Activated naive CD8-positive, alpha-beta T cell treated with anti-CD3 and anti-CD28 coated beads for 36 hours (primary cell): ENCODE data around the gene C1orf198. TPM values are rescaled to one million over a fixed set of nuclear protein-coding genes. Genes with fewer than 3 reads are reported as not detected.

ENCODE experiments used
- DNase-seq: peaks from one replicate; pipeline ENCODE4 v3.0.0; 2021
- H3K27ac Mint-ChIP-seq: one replicate; pipeline ENCODE4 v1.8.0; 2022; ENCODE audit warnings: mild to moderate bottlenecking, moderate library complexity, mixed read lengths
- H3K27me3 Mint-ChIP-seq: one replicate; pipeline ENCODE4 v1.8.0; 2022; ENCODE audit warnings: mild to moderate bottlenecking, mixed read lengths
- H3K36me3 Mint-ChIP-seq: one replicate; pipeline ENCODE4 v1.8.0; 2021; ENCODE audit warnings: mild to moderate bottlenecking, mixed read lengths
- H3K4me1 Mint-ChIP-seq: one replicate; pipeline ENCODE4 v1.8.0; 2021; ENCODE audit warnings: mixed read lengths
- H3K4me3 Mint-ChIP-seq: one replicate; pipeline ENCODE4 v1.8.0; 2022; ENCODE audit warnings: mild to moderate bottlenecking, moderate library complexity, mixed read lengths
- H3K9me3 Mint-ChIP-seq: one replicate; pipeline ENCODE4 v1.8.0; 2022; ENCODE audit warnings: mixed read lengths
- total RNA-seq, 2 experiments: library from RNA; stranded (reverse); gene quantifications; one replicate each; pipeline ENCODE4 v1.2.3, GENCODE V29; 2021

C1orf198 gene
- total RNA-seq, 2 experiments from 2014 or later = 5.8 to 6.7 TPM

DNA sequence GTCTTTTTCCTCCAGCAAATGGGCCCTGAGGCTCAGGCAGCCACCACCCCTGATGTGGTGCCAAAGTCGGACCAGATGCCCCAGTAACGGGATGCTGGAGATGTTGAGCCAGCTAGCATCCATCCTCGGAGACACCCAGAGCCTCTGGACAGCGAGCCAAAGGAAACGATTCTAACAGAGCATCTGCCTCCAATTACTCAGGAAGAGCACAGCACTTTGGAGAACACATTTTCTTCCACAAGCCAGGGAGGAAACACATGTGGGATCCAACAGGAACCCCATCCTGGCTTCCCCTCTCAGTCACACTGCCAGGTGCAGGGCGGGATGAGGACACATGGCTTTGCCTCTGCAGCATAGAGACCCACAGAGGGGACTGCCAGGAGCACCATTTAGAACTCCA, 44.9 kb downstream of the C1orf198 start:
- H3K4me1 Mint-ChIP-seq = no peaks in the 10 kb centered on the region
- no peak overlapping the region for H3K27ac Mint-ChIP-seq
- no peak overlapping the region for H3K4me3 Mint-ChIP-seq
- H3K36me3 Mint-ChIP-seq = no peaks in the 10 kb centered on the region
- DNase-seq = no peak
- no peaks in the 10 kb centered on the region for H3K9me3 Mint-ChIP-seq
- H3K27me3 Mint-ChIP-seq = no peaks in the 10 kb centered on the region

DNA sequence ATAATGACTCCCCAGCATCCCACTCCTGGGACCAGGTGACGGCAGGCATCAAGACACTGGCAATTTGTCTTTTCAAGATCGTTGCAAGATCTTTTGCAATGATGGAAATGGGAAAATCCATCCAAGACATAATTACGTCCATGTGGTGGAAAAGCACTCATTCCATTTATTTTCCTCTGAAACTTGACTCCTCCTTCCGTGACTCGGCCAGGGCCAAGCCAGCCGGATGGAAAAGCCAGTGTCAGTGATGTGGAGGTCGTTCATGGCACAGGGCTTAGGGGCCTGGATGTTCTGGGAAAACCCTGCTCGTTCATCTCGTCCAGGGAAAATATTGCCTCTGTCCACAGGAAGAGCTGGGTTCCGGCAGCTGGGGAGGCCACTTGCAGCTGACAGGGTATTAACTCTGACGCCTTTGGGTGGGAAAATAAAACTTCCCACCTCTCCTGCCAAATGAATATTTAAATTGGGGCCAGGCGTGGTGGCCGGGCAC, 46.2 kb downstream of the C1orf198 start:
- no peaks in the 10 kb centered on the region for H3K36me3 Mint-ChIP-seq
- peaks cover 4% of the 10 kb centered on the region for H3K27me3 Mint-ChIP-seq
- no peaks in the 10 kb centered on the region for H3K4me1 Mint-ChIP-seq
- no peak overlapping the region for H3K27ac Mint-ChIP-seq
- no peak for DNase-seq
- H3K4me3 Mint-ChIP-seq = no peak overlapping the region
- H3K9me3 Mint-ChIP-seq = no peaks in the 10 kb centered on the region

DNA sequence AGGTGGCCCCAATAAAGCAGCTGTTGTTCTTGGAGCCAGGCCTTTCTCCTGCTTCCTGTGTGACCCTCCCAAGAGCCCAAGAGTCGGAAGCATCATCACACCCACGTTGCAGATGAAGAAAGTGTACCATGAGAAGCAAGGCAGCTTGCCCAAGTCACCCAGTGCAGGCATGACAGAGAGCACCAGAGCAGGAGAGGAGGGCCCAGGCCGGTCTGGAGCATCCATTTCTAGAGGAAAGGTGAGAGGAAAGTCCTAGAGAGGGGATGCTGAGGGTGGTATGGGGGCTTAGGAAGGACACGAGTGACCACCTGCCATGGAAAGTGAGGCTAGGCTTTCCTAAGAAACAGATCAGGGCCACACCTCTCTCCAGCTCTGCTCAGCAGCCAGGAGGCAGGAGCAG, 47.0 kb downstream of the C1orf198 start:
- Mint-ChIP-seq H3K9me3 (no peaks in the 10 kb centered on the region), H3K4me1 (no peaks in the 10 kb centered on the region), H3K27me3 (peaks cover 4% of the 10 kb centered on the region)

DNA sequence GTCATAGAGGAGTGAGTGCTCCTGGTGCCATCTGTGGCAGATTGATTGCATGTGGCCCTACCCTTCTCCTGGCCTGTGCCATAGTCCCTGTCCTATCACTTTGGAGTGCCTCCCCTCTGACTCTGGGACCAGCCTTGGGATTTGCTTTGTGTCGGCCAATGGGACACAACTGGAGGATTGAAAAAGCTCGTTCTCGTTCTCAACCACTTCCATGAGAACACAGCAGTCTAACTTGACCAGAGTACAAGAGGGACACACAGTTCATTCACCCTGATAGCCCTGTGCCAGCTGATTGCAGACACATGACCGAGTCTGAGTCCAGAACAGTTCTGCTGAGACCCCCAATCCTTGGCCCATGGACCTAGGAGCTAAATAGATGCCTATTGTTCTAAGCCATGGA, 47.8 kb downstream of the C1orf198 start:
- no peak overlapping the region for H3K4me3 Mint-ChIP-seq
- no peaks in the 10 kb centered on the region for H3K36me3 Mint-ChIP-seq
- DNase-seq = no peak
- peaks cover 5% of the 10 kb centered on the region for H3K27me3 Mint-ChIP-seq
- H3K27ac Mint-ChIP-seq = no peak overlapping the region
- no peaks in the 10 kb centered on the region for H3K4me1 Mint-ChIP-seq
- H3K9me3 Mint-ChIP-seq = no peaks in the 10 kb centered on the region

More for the DNA sequence above, 47.0 kb downstream of the C1orf198 start:
- no peaks in the 10 kb centered on the region for H3K36me3 Mint-ChIP-seq
- H3K4me3 Mint-ChIP-seq = no peak overlapping the region
- DNase-seq = no peak
- H3K27ac Mint-ChIP-seq = no peak overlapping the region

DNA sequence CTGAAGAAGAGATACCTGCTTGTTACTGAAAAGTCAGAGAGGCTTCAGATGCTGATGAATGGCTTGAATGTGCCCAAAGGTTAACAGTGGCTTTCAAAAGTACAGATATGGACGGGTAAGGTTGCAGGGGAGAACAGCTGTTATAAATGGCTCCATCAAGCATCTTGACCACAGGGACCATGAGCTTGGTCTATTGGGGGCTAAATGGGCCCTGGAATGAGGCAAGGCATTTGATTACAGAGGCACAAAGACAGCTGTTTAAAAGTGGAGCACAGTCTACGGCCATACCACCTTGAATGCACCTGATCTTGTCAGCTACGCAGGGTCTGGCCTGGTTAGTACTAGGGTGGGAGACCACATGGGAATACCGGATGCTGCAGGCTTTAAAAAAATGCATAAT, 48.3 kb downstream of the C1orf198 start:
- Mint-ChIP-seq H3K27ac (no peak overlapping the region), H3K4me3 (no peak overlapping the region), H3K27me3 (peaks cover 9% of the 10 kb centered on the region), H3K9me3 (no peaks in the 10 kb centered on the region), H3K36me3 (no peaks in the 10 kb centered on the region), H3K4me1 (no peaks in the 10 kb centered on the region)
- no peak for DNase-seq

DNA sequence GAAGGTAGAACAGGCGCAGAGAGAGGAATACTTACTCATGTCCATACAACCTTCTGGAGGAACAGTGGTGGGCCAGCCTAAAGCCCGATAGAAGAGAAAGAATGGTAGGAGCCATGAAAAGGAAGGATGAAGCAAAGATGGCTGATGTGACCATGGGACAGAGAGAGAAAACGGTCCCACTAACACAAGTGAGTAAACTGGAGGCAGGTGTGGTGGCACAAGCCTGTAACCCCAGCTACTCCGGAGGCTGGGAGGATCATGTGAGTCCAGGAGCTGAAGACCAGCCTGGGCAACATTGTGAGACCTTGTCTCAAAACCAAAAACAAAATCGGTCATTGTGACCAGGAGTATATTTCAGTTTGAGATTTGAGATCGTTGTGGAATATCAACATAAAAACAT, 49.4 kb downstream of the C1orf198 start:
- H3K36me3 Mint-ChIP-seq = no peaks in the 10 kb centered on the region
- H3K27me3 Mint-ChIP-seq = peaks cover 9% of the 10 kb centered on the region
- no peaks in the 10 kb centered on the region for H3K4me1 Mint-ChIP-seq
- peaks cover 2% of the 10 kb centered on the region for H3K9me3 Mint-ChIP-seq
- H3K4me3 Mint-ChIP-seq = no peak overlapping the region
- no peak for DNase-seq
- H3K27ac Mint-ChIP-seq = no peak overlapping the region

DNA sequence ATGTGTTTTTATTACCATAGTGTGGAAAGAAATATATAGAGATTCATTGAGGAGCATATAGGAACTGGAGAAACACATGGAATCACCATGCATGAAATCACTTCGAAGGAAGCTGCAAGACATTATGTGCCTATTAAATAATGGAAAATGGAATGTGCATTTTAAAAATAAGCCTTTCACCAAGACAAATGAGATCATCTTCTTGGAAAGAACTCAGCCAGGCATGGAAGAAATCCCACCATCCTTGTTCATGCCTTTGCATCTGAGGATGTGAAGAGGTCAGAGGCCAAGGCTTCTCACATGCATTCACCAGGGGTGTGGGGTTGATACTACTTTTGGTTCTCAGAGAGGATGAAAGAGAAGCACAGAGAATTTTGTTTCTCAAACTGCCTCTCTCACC, 50.0 kb downstream of the C1orf198 start:
- Mint-ChIP-seq H3K4me1 (no peaks in the 10 kb centered on the region), H3K36me3 (no peaks in the 10 kb centered on the region), H3K27ac (no peak overlapping the region), H3K27me3 (peaks cover 9% of the 10 kb centered on the region), H3K4me3 (no peak overlapping the region), H3K9me3 (peaks cover 5% of the 10 kb centered on the region)
- DNase-seq = no peak

DNA sequence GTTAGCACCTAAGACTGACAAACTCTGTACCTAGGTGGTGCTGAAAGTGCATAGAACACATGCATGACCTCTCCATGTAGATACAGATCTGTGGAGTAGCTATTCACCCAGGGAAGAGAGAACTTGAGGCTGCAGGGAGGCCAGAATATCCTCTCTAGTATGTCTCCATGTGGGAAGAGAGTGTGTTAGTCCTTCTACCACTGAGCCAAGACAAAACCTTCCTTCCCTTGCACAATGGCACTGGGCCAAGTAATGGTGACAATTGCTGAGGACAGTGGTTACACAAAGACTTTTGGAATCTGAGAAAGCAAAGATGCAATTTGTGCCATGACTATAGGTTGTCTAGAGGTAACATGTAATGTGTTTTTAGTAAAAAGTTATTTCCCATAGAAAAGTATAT, 52.3 kb downstream of the C1orf198 start:
- peaks cover 9% of the 10 kb centered on the region for H3K27me3 Mint-ChIP-seq
- peaks cover 16% of the 10 kb centered on the region for H3K9me3 Mint-ChIP-seq
- no peak overlapping the region for H3K27ac Mint-ChIP-seq

DNA sequence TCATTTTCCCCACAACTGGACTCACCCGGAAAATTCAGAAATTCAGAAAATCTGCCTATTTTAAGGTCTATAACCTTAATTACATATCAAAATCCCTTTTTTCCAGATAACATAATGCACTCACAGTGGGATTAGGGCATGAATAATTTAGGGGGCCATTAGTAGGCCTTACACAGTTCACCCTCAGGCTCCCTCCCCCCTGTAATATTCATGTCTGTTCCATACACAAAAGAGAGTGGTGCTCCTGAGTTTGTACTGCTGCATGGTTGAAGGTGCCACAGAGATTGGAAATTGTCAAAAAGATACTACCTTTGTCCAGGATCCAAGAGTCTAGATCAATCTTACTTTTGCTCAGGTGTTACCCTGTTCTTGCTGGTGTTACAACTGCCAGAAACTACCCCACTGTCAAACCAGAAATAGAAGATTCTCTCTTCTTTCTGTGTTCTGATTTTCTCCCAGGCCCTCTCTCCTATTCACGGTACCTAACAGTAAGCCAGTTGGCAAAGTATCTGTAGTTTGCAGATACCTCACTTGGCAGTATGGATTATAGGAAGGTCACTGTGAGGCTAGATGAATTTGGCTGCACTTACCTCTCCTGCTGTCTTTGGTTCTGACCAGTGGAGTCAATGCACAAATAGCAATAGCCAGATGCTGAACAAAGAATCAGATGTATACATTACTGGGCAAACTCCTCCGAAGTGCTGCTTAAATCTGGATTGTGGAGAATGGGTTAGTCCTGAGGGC, 53.2 kb downstream of the C1orf198 start:
- Mint-ChIP-seq H3K4me1 (no peaks in the 10 kb centered on the region), H3K9me3 (peaks cover 16% of the 10 kb centered on the region), H3K27ac (no peak overlapping the region), H3K36me3 (no peaks in the 10 kb centered on the region), H3K27me3 (peaks cover 9% of the 10 kb centered on the region), H3K4me3 (no peak overlapping the region)
- DNase-seq = no peak

More for the DNA sequence above, 52.3 kb downstream of the C1orf198 start:
- H3K4me1 Mint-ChIP-seq = no peaks in the 10 kb centered on the region
- no peak for DNase-seq
- H3K36me3 Mint-ChIP-seq = no peaks in the 10 kb centered on the region
- H3K4me3 Mint-ChIP-seq = no peak overlapping the region

DNA sequence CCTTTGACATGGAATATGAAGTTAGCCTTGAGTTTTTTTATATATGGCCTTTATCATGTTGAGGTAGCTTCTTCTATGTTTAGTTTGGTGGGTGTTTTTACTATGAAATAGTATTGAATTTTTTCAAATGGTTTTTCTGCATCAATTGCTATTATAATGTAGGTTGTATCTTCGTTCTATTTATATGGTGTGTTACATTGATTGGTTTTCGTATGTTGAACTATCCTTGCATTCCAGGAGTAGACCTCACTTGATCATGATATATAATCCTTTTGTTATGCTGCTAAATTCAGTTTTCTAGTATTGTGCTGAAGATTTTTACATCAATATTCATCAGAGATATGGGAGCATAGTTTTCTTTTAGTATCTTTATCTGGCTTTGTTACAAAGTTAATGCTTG, 55.8 kb downstream of the C1orf198 start:
- Mint-ChIP-seq H3K4me3 (no peak overlapping the region), H3K27ac (no peak overlapping the region), H3K27me3 (peaks cover 9% of the 10 kb centered on the region), H3K36me3 (no peaks in the 10 kb centered on the region), H3K4me1 (no peaks in the 10 kb centered on the region), H3K9me3 (peaks cover 16% of the 10 kb centered on the region)
- DNase-seq = no peak

DNA sequence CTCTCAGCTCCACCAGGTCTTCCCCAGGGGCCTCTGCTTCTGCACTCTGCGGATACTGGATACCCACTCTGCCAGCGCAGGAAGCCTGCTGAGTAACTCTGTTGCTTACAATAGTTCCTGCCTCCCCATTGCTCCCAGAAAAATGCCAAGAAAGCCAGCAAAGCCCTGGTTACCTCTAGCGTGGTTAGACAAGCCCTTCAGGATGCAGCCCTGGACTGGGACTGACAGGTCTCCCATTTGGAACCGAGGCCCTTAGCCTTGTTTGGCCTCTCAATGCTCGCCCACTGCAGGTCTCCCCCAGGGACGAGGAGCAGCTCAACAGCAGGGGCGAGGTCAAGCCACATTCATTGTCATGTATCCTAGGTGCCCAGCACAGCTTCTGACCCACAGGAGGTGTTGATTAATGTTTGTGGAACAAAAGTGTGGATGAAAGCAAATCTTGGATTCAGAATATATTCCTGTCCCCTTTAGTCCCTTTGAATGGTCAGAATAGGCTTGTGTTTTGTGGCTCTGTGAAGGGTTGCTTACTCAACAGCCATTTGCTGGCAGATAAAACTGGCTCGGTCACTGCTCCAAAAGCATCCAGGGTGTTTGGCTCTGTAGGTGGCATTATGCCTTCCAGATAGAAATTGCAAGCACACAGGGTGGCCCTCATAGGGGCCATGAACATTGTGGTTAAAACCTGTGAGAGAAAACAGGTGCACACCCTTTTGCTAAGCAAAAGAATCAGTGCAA, 58.9 kb downstream of the C1orf198 start:
- Mint-ChIP-seq H3K27me3 (no peaks in the 10 kb centered on the region), H3K36me3 (no peaks in the 10 kb centered on the region), H3K4me1 (no peaks in the 10 kb centered on the region), H3K4me3 (no peak overlapping the region), H3K9me3 (peaks cover 18% of the 10 kb centered on the region), H3K27ac (no peak overlapping the region)
- no peak for DNase-seq

DNA sequence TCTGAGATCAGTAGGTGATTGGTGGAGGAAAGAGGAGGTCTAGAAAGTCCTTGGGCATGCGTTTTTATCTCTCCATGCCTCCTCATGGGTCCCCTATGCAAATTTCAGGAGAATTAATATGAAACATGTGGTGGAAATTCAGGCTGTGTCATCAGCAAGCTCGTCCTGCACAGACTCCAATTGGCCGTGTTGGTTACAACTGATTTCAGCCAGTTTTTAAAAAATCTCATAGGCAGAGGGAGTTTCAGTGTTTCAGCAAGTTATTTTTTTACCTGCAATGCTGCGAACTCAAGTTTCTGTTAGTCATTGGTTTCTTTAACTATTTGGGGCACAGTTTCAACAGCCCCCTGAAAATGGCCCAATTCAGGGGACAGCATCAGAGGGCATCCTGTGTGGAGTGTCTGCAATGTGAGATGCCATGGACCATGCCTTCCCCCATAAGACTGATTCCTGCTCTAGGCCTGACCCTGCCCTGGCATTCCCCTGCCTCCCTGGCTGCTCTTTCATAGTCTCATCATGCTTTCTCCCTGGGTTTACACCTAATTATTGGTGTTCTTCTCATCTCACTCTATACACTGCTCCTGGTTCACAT, 59.9 kb downstream of the C1orf198 start:
- Mint-ChIP-seq H3K27me3 (no peaks in the 10 kb centered on the region), H3K4me3 (no peak overlapping the region), H3K27ac (no peak overlapping the region), H3K9me3 (peaks cover 14% of the 10 kb centered on the region), H3K4me1 (no peaks in the 10 kb centered on the region), H3K36me3 (no peaks in the 10 kb centered on the region)
- no peak for DNase-seq

DNA sequence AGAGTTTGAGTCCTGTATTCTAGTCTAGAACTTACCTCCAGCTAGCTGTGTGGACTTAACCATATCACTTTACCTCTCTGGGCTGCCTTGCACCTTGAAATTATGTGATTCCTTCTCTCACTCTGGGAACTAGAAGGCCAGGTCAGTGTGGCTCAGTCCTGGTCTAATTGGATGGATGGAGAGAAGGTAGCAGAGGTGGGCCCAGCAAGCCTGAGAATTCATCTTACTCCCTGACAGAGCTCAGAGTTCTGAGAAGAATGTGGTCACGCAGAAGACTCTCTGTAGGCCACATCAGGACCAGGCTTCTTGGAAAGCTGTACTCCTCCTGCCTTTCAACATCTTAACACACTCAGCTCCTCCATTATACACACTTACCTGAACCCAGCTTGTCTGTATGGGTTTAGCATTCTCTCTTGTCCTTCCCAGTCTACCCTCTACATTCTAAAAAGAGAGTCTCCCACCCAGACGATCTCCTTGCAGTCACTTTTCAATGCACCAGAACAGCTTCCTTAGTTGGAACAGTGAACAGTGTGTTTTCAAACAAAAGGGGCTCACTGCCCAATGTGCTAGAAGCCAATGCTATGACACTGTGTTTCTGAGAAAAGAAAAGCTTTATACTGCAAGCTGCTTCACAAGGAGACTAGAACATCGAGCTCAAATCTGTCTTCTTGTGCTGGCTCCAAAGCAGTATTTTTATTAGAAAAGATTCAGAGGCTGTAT, 60.6 kb downstream of the C1orf198 start:
- H3K27ac Mint-ChIP-seq = no peak overlapping the region
- H3K4me3 Mint-ChIP-seq = no peak overlapping the region
- no peaks in the 10 kb centered on the region for H3K27me3 Mint-ChIP-seq
- H3K4me1 Mint-ChIP-seq = no peaks in the 10 kb centered on the region
- peaks cover 7% of the 10 kb centered on the region for H3K9me3 Mint-ChIP-seq
- H3K36me3 Mint-ChIP-seq = no peaks in the 10 kb centered on the region
- DNase-seq = no peak

DNA sequence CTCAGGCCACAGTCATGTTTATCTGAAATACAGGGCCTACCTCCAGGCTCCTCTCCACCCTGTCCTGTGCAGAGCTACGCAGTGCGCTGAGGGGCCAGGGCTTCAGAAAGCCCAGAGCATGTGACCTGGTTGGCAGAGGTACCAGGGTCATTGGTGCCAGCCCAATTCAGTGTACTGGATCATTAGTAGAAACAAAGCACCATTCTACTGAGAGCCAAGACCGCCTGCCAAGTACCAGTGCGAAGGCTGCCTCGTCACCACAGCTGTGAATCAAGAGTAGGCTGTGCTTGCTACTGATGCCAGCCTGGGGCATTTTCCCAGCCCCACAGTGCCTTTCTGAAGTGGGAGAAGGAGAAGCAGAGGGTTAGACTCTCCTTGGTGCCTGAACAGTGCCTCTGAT, 61.3 kb downstream of the C1orf198 start:
- no peak for DNase-seq
- H3K4me3 Mint-ChIP-seq = no peak overlapping the region
- no peak overlapping the region for H3K27ac Mint-ChIP-seq
- peaks cover 2% of the 10 kb centered on the region for H3K9me3 Mint-ChIP-seq
- H3K36me3 Mint-ChIP-seq = no peaks in the 10 kb centered on the region
- no peaks in the 10 kb centered on the region for H3K4me1 Mint-ChIP-seq
- H3K27me3 Mint-ChIP-seq = peaks cover 4% of the 10 kb centered on the region

DNA sequence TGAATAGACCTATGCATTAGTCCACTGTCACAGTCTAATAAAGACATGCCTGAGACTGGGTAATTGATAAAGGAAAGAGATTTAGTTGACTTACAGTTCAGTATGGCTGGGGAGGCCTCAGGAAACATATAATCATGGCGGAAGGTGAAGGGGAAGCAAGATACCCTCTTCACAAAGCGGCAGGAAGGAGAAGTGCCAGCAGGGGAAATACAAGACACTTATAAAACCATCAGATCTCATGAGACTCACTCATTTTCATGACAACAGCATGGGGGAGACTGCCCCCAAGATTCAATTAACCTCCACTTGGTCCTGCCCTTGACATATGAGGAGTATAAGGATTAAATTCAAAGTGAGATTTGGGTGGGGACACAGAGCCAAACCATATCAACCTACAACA, 61.8 kb downstream of the C1orf198 start:
- DNase-seq = no peak
- H3K4me3 Mint-ChIP-seq = no peak overlapping the region
- H3K4me1 Mint-ChIP-seq = no peaks in the 10 kb centered on the region
- H3K27ac Mint-ChIP-seq = no peak overlapping the region
- peaks cover 6% of the 10 kb centered on the region for H3K27me3 Mint-ChIP-seq
- H3K36me3 Mint-ChIP-seq = no peaks in the 10 kb centered on the region
- H3K9me3 Mint-ChIP-seq = peaks cover 2% of the 10 kb centered on the region
